ENCODE data around the gene BCL2L2.

Gene BCL2L2

GRCh38 chr14:23326491-23327332 lies 20.1 kb downstream of the BCL2L2 start:
- peaks cover 5% of the 10 kb centered on the region; the same call in 1 of the 2 replicates for H3K4me1 ChIP-seq (ENCODE audit: control insufficient read depth, insufficient read depth, low read length)
- H3K27ac ChIP-seq (ENCODE audit: low read depth, low read length): no peak overlapping the region
- H3K27me3 ChIP-seq (ENCODE audit: control insufficient read depth, insufficient read depth, low read length): no peaks in the 10 kb centered on the region
- no peaks in the 10 kb centered on the region for H3K9me3 ChIP-seq (ENCODE audit: control insufficient read depth, insufficient read depth, low read depth, low read length)
- H3K9ac ChIP-seq (ENCODE audit: low read length): no peak overlapping the region
- no peak overlapping the region for H3K4me3 ChIP-seq (ENCODE audit: low read depth, low read length)
- H3K36me3 ChIP-seq (ENCODE audit: control insufficient read depth, insufficient read depth, low read length): peaks cover 35% of the 10 kb centered on the region

GRCh38 chr14:23327947-23328744 lies 21.5 kb downstream of the BCL2L2 start:
- Histone ChIP-seq H3K4me3 (ENCODE audit: low read depth, low read length) (no peak overlapping the region), H3K27me3 (ENCODE audit: control insufficient read depth, insufficient read depth, low read length) (no peaks in the 10 kb centered on the region), H3K9me3 (ENCODE audit: control insufficient read depth, insufficient read depth, low read depth, low read length) (no peaks in the 10 kb centered on the region), H3K27ac (ENCODE audit: low read depth, low read length) (no peak overlapping the region), H3K9ac (ENCODE audit: low read length) (no peak overlapping the region), H3K36me3 (ENCODE audit: control insufficient read depth, insufficient read depth, low read length) (peaks cover 23% of the 10 kb centered on the region), H3K4me1 (ENCODE audit: control insufficient read depth, insufficient read depth, low read length) (no peaks in the 10 kb centered on the region)

GRCh38 chr14:23335623-23336022 lies 29.0 kb downstream of the BCL2L2 start:
- Histone ChIP-seq H3K4me3 (ENCODE audit: low read depth, low read length) (no peak overlapping the region), H3K4me1 (ENCODE audit: control insufficient read depth, insufficient read depth, low read length) (no peaks in the 10 kb centered on the region), H3K9ac (ENCODE audit: low read length) (no peak overlapping the region), H3K27ac (ENCODE audit: low read depth, low read length) (no peak overlapping the region), H3K9me3 (ENCODE audit: control insufficient read depth, insufficient read depth, low read depth, low read length) (peaks cover 23% of the 10 kb centered on the region), H3K36me3 (ENCODE audit: control insufficient read depth, insufficient read depth, low read length) (no peaks in the 10 kb centered on the region), H3K27me3 (ENCODE audit: control insufficient read depth, insufficient read depth, low read length) (no peaks in the 10 kb centered on the region)

- H3K4me1 ChIP-seq (ENCODE audit: control insufficient read depth, insufficient read depth, low read length): no peaks in the 10 kb centered on the region
- no peak overlapping the region for H3K9ac ChIP-seq (ENCODE audit: low read length)
- H3K27me3 ChIP-seq (ENCODE audit: control insufficient read depth, insufficient read depth, low read length): no peaks in the 10 kb centered on the region
- peaks cover 35% of the 10 kb centered on the region for H3K9me3 ChIP-seq (ENCODE audit: control insufficient read depth, insufficient read depth, low read depth, low read length)
- no peak overlapping the region for H3K27ac ChIP-seq (ENCODE audit: low read depth, low read length)
- no peaks in the 10 kb centered on the region for H3K36me3 ChIP-seq (ENCODE audit: control insufficient read depth, insufficient read depth, low read length)
- no peak overlapping the region for H3K4me3 ChIP-seq (ENCODE audit: low read depth, low read length)
These were observed 33.1 kb downstream of the BCL2L2 start for GRCh38 chr14:23339506-23340268.

- H3K4me3 ChIP-seq (ENCODE audit: low read depth, low read length): no peak overlapping the region
- H3K27me3 ChIP-seq (ENCODE audit: control insufficient read depth, insufficient read depth, low read length): no peaks in the 10 kb centered on the region
- H3K4me1 ChIP-seq (ENCODE audit: control insufficient read depth, insufficient read depth, low read length): peaks cover 11% of the 10 kb centered on the region
- no peak overlapping the region for H3K9ac ChIP-seq (ENCODE audit: low read length)
- H3K9me3 ChIP-seq (ENCODE audit: control insufficient read depth, insufficient read depth, low read depth, low read length): peaks cover 20% of the 10 kb centered on the region
- H3K27ac ChIP-seq (ENCODE audit: low read depth, low read length): no peak overlapping the region
- H3K36me3 ChIP-seq (ENCODE audit: control insufficient read depth, insufficient read depth, low read length): no peaks in the 10 kb centered on the region
These were observed 37.8 kb downstream of the BCL2L2 start for GRCh38 chr14:23344481-23344880.

GRCh38 chr14:23345987-23346692 lies 39.5 kb downstream of the BCL2L2 start:
- Histone ChIP-seq H3K9ac (ENCODE audit: low read length) (no peak overlapping the region), H3K36me3 (ENCODE audit: control insufficient read depth, insufficient read depth, low read length) (no peaks in the 10 kb centered on the region), H3K9me3 (ENCODE audit: control insufficient read depth, insufficient read depth, low read depth, low read length) (peaks cover 9% of the 10 kb centered on the region), H3K27ac (ENCODE audit: low read depth, low read length) (no peak overlapping the region), H3K4me1 (ENCODE audit: control insufficient read depth, insufficient read depth, low read length) (peaks cover 11% of the 10 kb centered on the region), H3K27me3 (ENCODE audit: control insufficient read depth, insufficient read depth, low read length) (peaks cover 8% of the 10 kb centered on the region), H3K4me3 (ENCODE audit: low read depth, low read length) (no peak overlapping the region; the same call in 1 of the 2 replicates)

- Histone ChIP-seq H3K27me3 (ENCODE audit: control insufficient read depth, insufficient read depth, low read length) (peaks cover 15% of the 10 kb centered on the region), H3K9me3 (ENCODE audit: control insufficient read depth, insufficient read depth, low read depth, low read length) (0 out of 2 replicates have a peak, but pooled peaks cover 2% of the 10 kb centered on the region), H3K9ac (ENCODE audit: low read length) (no peak overlapping the region), H3K4me3 (ENCODE audit: low read depth, low read length) (no peak overlapping the region; the same call in 1 of the 2 replicates), H3K36me3 (ENCODE audit: control insufficient read depth, insufficient read depth, low read length) (no peaks in the 10 kb centered on the region), H3K27ac (ENCODE audit: low read depth, low read length) (no peak overlapping the region), H3K4me1 (ENCODE audit: control insufficient read depth, insufficient read depth, low read length) (peaks cover 11% of the 10 kb centered on the region)
These were observed 40.2 kb downstream of the BCL2L2 start for GRCh38 chr14:23346693-23347405.

GRCh38 chr14:23347406-23348296 lies 41.0 kb downstream of the BCL2L2 start:
- Histone ChIP-seq H3K9me3 (ENCODE audit: control insufficient read depth, insufficient read depth, low read depth, low read length) (no peaks in the 10 kb centered on the region), H3K4me1 (ENCODE audit: control insufficient read depth, insufficient read depth, low read length) (peaks cover 11% of the 10 kb centered on the region), H3K27ac (ENCODE audit: low read depth, low read length) (no peak overlapping the region)

GRCh38 chr14:23348297-23348655 lies 41.6 kb downstream of the BCL2L2 start:
- no peak overlapping the region for H3K9ac ChIP-seq (ENCODE audit: low read length)

More at GRCh38 chr14:23347406-23348296, 41.0 kb downstream of the BCL2L2 start:
- no peak overlapping the region for H3K9ac ChIP-seq (ENCODE audit: low read length)
- H3K27me3 ChIP-seq (ENCODE audit: control insufficient read depth, insufficient read depth, low read length): peaks cover 20% of the 10 kb centered on the region
- H3K36me3 ChIP-seq (ENCODE audit: control insufficient read depth, insufficient read depth, low read length): no peaks in the 10 kb centered on the region
- no peak overlapping the region for H3K4me3 ChIP-seq (ENCODE audit: low read depth, low read length)

More at GRCh38 chr14:23348297-23348655, 41.6 kb downstream of the BCL2L2 start:
- H3K4me3 ChIP-seq (ENCODE audit: low read depth, low read length): no peak overlapping the region
- H3K27ac ChIP-seq (ENCODE audit: low read depth, low read length): no peak overlapping the region
- H3K9me3 ChIP-seq (ENCODE audit: control insufficient read depth, insufficient read depth, low read depth, low read length): no peaks in the 10 kb centered on the region
- peaks cover 14% of the 10 kb centered on the region for H3K4me1 ChIP-seq (ENCODE audit: control insufficient read depth, insufficient read depth, low read length)
- H3K36me3 ChIP-seq (ENCODE audit: control insufficient read depth, insufficient read depth, low read length): no peaks in the 10 kb centered on the region
- peaks cover 24% of the 10 kb centered on the region for H3K27me3 ChIP-seq (ENCODE audit: control insufficient read depth, insufficient read depth, low read length)

All from HUES6 (cell line).